Colonic mucosa (tissue), 4 donors: Measurements from ENCODE around the gene STK11. TPM values are rescaled to one million over a fixed set of nuclear protein-coding genes. Genes with fewer than 3 reads are reported as not detected.

Experiments used
- DNase-seq: peaks from one replicate; pipeline ENCODE4 v3.0.0-alpha.2; 2020
- H3K27ac ChIP-seq: fragments of 200-600 bp; one replicate; pipeline ENCODE4 v1.8.0; 2021
- H3K27me3 ChIP-seq: fragments of 200-600 bp; one replicate; pipeline ENCODE4 v1.8.0; 2021
- H3K36me3 ChIP-seq: fragments of 200-600 bp; one replicate; pipeline ENCODE4 v1.8.0; 2021
- H3K4me1 ChIP-seq: fragments of 200-600 bp; one replicate; pipeline ENCODE4 v1.8.0; 2021; ENCODE audit warnings: mild to moderate bottlenecking
- H3K4me3 ChIP-seq: fragments of 200-600 bp; one replicate; pipeline ENCODE4 v1.8.0; 2021
- H3K9ac ChIP-seq, 2 donors: one replicate each; pipeline ENCODE4 v1.7.0; 2013; ENCODE audit warnings: control low read depth in 2 of 2, low read depth in 2 of 2, low read length in 2 of 2
- H3K9me3 ChIP-seq: fragments of 200-600 bp; one replicate; pipeline ENCODE4 v1.8.0; 2021
- intact Hi-C: fragments of 100-400 bp; cut with DNase I; formaldehyde crosslinking; loops from one replicate; pipeline ENCODE4 v1.14.1; 2022
- total RNA-seq, 2 donors: library from RNA; stranded (reverse); fragmentation: NEBNext Ultra II Directional in 1 of 2; extraction: Animal tissue kit (Norgen Biotek cat#: 25700) in 1 of 2; gene quantifications; one replicate each; pipeline ENCODE4 v1.2.1, GENCODE V29; 2021
- TF ChIP-seq, protein P1 (sequence below): fragments of 200-600 bp; IDR thresholded peaks from one replicate; pipeline ENCODE4 v1.8.0; 2022; ENCODE audit warnings: antibody characterized with exemption, mild to moderate bottlenecking
- donor health status: healthy.
- donor health status: DM: no; HTN: no; CAD: no.
- donor health status: DM: no; HTN: no; CAD: no.

The STK11 gene
- total RNA-seq, 2 donors from 2014 or later: 76.3 to 103 TPM

DNA sequence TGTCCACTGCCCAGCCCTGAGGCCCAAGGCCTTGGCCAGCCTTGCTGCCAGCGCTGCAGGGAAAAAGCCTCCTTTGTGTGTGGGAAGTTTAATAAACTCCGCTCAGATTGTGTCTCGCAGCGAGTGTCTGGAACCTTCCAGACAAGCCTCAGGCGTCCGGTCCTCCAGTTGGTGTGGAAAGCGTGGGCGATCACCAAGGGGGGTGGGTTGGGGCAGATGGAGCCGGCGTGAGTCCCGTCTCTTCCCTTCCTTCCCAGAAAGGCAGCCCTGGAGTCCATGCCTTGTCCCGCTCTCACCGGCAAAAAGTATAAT, 4.6 kb downstream of the STK11 start:
- no peak overlapping the region for H3K4me3 ChIP-seq
- TF ChIP-seq, protein P1, sequence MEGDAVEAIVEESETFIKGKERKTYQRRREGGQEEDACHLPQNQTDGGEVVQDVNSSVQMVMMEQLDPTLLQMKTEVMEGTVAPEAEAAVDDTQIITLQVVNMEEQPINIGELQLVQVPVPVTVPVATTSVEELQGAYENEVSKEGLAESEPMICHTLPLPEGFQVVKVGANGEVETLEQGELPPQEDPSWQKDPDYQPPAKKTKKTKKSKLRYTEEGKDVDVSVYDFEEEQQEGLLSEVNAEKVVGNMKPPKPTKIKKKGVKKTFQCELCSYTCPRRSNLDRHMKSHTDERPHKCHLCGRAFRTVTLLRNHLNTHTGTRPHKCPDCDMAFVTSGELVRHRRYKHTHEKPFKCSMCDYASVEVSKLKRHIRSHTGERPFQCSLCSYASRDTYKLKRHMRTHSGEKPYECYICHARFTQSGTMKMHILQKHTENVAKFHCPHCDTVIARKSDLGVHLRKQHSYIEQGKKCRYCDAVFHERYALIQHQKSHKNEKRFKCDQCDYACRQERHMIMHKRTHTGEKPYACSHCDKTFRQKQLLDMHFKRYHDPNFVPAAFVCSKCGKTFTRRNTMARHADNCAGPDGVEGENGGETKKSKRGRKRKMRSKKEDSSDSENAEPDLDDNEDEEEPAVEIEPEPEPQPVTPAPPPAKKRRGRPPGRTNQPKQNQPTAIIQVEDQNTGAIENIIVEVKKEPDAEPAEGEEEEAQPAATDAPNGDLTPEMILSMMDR: no peak
- peak overlapping the region in 1 of 2 donors; percentile 59 for H3K9ac ChIP-seq
- DNase-seq: no peak
- no peaks in the 10 kb centered on the region for H3K27me3 ChIP-seq
- peaks cover 25% of the 10 kb centered on the region for H3K4me1 ChIP-seq
- no peaks in the 10 kb centered on the region for H3K9me3 ChIP-seq
- intact Hi-C loops: no loop called here
- no peak overlapping the region for H3K27ac ChIP-seq
- H3K36me3 ChIP-seq: no peaks in the 10 kb centered on the region

DNA sequence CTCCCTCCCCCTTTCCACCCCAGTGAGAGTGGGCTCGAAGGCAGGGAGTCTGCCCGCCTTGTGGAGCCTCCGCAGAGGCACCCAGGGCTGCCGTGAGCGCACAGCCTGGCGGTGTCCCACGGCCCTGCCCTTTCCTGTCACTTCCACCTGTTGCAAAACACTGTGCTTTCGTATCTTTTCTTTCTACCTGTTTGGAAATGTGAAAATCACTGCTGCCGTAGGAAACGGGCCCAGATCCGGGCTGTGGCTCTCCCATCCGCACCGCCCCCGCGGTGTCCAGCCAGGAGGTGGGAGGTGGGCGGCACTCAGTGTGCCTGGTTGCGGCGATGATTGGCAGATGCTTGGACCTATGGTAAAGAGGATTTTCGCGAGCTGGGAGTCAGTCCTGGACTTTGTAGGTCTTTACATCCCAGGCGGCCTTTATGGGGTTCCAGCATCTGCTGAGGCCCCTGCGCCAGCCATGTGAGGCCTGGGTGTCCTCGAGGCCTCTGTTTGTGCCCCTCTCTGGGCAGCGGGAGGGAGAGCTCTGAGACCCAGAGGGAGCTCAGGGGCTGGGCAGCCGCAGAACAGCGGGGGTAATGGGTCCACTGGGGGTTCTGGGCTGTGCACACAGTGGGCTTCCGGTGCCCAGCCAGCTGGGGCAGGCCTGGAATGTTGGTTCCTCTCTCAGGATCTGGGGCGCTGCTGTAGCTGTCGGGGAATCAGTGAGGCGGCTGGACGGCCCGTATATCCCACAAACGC, 6.1 kb downstream of the STK11 start:
- no peak for DNase-seq
- intact Hi-C loops: no loop called here
- H3K9me3 ChIP-seq: no peaks in the 10 kb centered on the region
- H3K4me3 ChIP-seq: no peak overlapping the region
- no peaks in the 10 kb centered on the region for H3K27me3 ChIP-seq
- H3K4me1 ChIP-seq: peaks cover 25% of the 10 kb centered on the region
- peak overlapping the region in 1 of 2 donors; percentile 19 for H3K9ac ChIP-seq
- H3K27ac ChIP-seq: no peak overlapping the region
- TF ChIP-seq, protein P1: no peak
- no peaks in the 10 kb centered on the region for H3K36me3 ChIP-seq

GRCh38 chr19:1213391-1214286, 8.1 kb downstream of the STK11 start:
- DNase-seq: peak; percentile 78
- H3K4me1 ChIP-seq: peaks cover 25% of the 10 kb centered on the region
- H3K36me3 ChIP-seq: no peaks in the 10 kb centered on the region
- peak overlapping the region; percentile 70 to 82 for H3K9ac ChIP-seq
- no peaks in the 10 kb centered on the region for H3K27me3 ChIP-seq
- TF ChIP-seq, protein P1: no peak
- intact Hi-C loops: no loop called here
- no peak overlapping the region for H3K4me3 ChIP-seq
- no peaks in the 10 kb centered on the region for H3K9me3 ChIP-seq
- H3K27ac ChIP-seq: peak overlapping the region; percentile 72

DNA sequence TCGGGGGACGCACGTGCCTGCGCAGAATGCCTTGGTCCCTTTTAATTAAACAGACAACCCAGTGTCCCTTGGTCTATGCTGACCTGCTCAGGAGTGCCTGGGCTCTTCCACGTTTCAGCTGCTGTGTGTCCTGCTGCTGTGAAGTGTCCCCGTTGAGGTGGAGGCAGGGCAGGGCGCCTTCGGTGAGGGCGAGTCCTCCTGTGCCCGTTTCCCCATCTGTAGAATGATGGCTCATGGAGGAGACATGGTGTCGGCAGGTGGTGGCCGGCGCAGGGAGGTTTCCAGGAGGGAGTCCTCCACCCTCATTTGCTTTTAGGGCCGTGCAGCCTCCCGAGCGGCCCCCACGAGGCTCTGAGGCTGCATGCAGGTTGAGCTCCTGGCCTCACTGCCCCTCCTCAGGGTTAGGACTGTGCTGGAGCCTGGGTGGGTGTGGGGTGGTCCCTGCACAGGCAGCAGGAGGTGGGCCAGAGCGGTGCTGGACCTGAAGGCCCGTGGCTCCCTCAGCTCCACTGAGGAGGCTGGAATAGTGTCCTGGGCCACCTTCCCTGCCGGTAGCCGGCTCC, 8.8 kb downstream of the STK11 start:
- Histone ChIP-seq H3K27ac (peak overlapping the region; percentile 72), H3K9ac (peak overlapping the region in 1 of 2 donors; percentile 82), H3K36me3 (no peaks in the 10 kb centered on the region), H3K27me3 (no peaks in the 10 kb centered on the region), H3K4me1 (peaks cover 25% of the 10 kb centered on the region), H3K4me3 (no peak overlapping the region), H3K9me3 (no peaks in the 10 kb centered on the region)
- TF ChIP-seq, protein P1: no peak
- DNase-seq: no peak
- intact Hi-C loops: no loop called here

- peaks cover 21% of the 10 kb centered on the region for H3K4me1 ChIP-seq
- no peak for DNase-seq
- H3K4me3 ChIP-seq: no peak overlapping the region
Observed at GRCh38 chr19:1214862-1215731, 9.5 kb downstream of the STK11 start.

More at GRCh38 chr19:1214862-1215731, 9.5 kb downstream of the STK11 start:
- Histone ChIP-seq H3K27ac (peak overlapping the region; percentile 72), H3K9ac (peak overlapping the region; percentile 50 to 82), H3K36me3 (no peaks in the 10 kb centered on the region), H3K9me3 (no peaks in the 10 kb centered on the region), H3K27me3 (no peaks in the 10 kb centered on the region)
- intact Hi-C loops: no loop called here
- TF ChIP-seq, protein P1: no peak
